T-helper 2 cell treated with Interferon-gamma antibody and Interleukin-4, amounts not matched to agents 5 μg/mL and 100 μg/mL, for 36 hours (primary cell): ENCODE data around the gene PON3.

Source experiments
- DNase-seq: peaks from one replicate; pipeline ENCODE4 v3.0.0; 2021; ENCODE audit warnings: low spot score
- H3K27ac Mint-ChIP-seq: one replicate; pipeline ENCODE4 v1.8.0; 2021; ENCODE audit warnings: mild to moderate bottlenecking, mixed read lengths
- H3K27me3 Mint-ChIP-seq: one replicate; pipeline ENCODE4 v1.8.0; 2021; ENCODE audit warnings: low read depth, mixed read lengths
- H3K36me3 Mint-ChIP-seq: one replicate; pipeline ENCODE4 v1.8.0; 2021; ENCODE audit warnings: low read depth, mixed read lengths
- H3K4me1 Mint-ChIP-seq: one replicate; pipeline ENCODE4 v1.8.0; 2021; ENCODE audit warnings: low read depth, mixed read lengths
- H3K4me3 Mint-ChIP-seq: one replicate; pipeline ENCODE4 v1.8.0; 2022; ENCODE audit warnings: mild to moderate bottlenecking, moderate library complexity, mixed read lengths
- H3K9me3 Mint-ChIP-seq: one replicate; pipeline ENCODE4 v1.8.0; 2021; ENCODE audit warnings: mixed read lengths

Gene PON3

DNA sequence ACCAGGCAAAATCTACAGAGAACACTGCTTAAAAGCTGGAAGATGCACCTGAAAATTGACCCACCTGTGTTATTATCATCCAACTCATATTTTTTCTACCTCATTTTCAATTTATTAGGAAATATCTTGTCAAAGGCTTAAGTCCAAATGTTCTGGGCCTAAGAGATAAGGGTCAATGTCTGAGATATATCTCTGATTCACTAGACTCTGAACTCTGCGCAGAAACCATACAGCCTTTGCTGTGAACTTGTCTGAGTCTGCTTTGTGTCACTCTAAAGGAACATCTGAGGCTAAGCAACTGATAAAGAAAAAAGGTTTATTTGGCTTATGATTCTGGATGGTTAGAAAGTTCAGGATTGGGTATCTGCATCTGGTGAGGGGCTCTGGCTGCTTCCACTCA is 75.5 kb downstream of the PON3 start:
- no peak for DNase-seq
- Mint-ChIP-seq H3K27ac (no peak overlapping the region), H3K4me3 (no peak overlapping the region), H3K9me3 (peaks cover 3% of the 10 kb centered on the region), H3K27me3 (peaks cover 8% of the 10 kb centered on the region), H3K4me1 (peaks cover 5% of the 10 kb centered on the region), H3K36me3 (no peaks in the 10 kb centered on the region)

DNA sequence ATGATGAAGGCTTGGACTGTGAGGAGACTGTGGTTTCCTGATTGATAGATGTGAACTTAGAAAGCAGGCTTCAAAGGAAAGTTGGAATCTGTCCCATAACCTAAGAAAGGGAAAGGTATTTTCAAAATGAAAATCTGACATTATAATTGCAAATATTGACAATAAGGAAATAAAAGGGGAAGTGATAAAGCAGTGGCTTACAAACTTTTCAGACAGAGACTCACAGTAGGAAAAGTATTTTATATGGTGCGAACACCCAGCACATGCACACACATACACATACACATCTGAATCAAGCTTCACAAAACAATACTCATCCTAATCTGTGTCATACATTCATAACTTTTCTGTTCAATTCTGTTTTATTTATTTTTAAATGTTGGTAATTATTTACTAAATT is 76.6 kb downstream of the PON3 start:
- no peaks in the 10 kb centered on the region for H3K36me3 Mint-ChIP-seq
- no peaks in the 10 kb centered on the region for H3K9me3 Mint-ChIP-seq
- no peak overlapping the region for H3K4me3 Mint-ChIP-seq
- no peak overlapping the region for H3K27ac Mint-ChIP-seq
- H3K4me1 Mint-ChIP-seq: peaks cover under 1% of the 10 kb centered on the region
- no peaks in the 10 kb centered on the region for H3K27me3 Mint-ChIP-seq
- DNase-seq: no peak

DNA sequence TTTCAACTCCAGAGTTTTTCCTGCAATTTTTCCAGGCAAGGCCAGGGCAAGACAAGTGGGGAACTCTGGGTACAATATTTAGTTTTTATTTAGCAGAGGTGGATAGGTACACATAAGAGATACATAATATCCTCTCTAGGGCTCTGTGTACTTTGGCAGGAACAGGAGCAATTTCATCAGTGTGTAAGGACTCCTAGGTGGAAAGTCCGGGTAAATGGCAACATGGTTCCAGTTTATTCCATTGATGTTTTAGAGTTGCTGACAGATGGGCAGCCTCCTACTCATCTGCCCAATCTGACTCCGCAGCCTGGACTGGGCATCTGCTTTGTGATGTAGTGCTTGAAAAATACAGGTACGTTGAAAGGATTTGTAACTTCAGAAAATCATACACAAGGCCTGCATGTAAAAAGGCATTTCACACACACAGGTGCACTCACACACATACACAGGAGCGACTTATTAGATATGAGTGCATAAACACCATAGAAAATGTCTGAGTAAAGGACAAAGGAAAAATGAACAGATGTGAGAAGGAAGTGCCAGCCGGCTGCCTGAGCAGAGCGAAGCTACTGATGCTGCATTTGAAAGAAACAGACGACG is 77.6 kb downstream of the PON3 start:
- Mint-ChIP-seq H3K27me3 (no peaks in the 10 kb centered on the region), H3K9me3 (no peaks in the 10 kb centered on the region), H3K27ac (no peak overlapping the region), H3K4me3 (no peak overlapping the region), H3K36me3 (no peaks in the 10 kb centered on the region), H3K4me1 (no peaks in the 10 kb centered on the region)
- no peak for DNase-seq

DNA sequence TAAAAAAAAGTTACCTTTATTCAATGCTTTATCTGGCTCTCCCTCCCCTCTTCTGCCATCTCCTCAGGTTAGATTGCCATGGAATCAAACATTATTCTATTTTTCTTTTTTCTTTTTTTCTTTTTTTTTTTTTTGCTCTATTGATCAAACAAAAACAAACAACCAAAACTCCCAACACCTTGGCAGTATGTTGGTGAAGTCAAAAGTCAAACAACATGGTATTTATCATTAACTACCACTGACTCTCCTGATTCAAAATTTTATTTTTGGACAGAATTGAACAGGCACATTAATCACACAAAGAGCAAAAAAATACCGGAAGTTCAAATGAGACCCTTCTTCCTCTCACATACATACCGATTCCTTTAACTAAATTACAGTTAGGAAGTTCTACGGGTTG is 78.2 kb downstream of the PON3 start:
- no peaks in the 10 kb centered on the region for H3K9me3 Mint-ChIP-seq
- H3K4me1 Mint-ChIP-seq: no peaks in the 10 kb centered on the region
- no peak overlapping the region for H3K27ac Mint-ChIP-seq
- H3K36me3 Mint-ChIP-seq: no peaks in the 10 kb centered on the region
- no peak overlapping the region for H3K4me3 Mint-ChIP-seq
- DNase-seq: no peak
- no peaks in the 10 kb centered on the region for H3K27me3 Mint-ChIP-seq

DNA sequence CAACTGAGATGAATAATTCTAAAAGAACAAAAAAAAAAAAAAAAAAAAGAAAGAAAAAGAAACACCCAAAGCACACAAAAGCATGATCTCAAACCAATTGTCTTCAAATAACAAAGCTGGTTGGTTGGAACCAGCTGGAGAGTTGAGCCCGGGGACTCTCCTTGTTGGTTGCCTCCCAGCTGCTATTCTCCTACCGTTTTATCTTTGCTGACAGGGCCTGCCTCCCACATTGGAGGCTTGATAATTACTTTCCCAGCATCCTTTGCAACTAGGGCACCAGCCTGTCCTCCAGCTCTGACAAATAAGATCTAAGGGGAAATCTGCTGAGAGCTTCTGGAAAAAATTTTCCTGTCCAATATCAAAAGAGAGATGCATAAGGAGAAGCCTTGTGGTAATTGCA is 78.6 kb downstream of the PON3 start:
- Mint-ChIP-seq H3K36me3 (no peaks in the 10 kb centered on the region), H3K9me3 (no peaks in the 10 kb centered on the region)

DNA sequence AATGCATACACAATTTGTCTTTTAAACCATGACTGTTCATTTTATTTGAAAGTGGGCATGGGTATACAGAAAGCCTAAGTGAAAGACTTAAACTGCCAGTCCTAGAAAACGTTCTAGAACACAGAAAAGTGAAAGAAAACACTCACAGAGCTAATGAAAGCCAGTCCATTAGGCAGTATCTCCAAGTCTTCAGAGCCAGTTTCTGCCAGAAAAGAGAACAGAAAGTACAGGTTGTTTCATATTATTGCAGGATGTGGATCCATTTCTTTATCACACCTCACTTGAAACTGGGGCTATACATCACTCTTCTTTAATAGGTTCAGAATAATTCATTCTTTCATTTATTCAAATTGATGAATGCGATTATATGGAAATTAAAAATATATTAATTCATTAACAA is 79.6 kb downstream of the PON3 start:
- Mint-ChIP-seq H3K9me3 (no peaks in the 10 kb centered on the region), H3K4me3 (no peak overlapping the region), H3K27ac (no peak overlapping the region), H3K27me3 (no peaks in the 10 kb centered on the region), H3K36me3 (no peaks in the 10 kb centered on the region), H3K4me1 (no peaks in the 10 kb centered on the region)
- no peak for DNase-seq

More for the DNA sequence above, 78.6 kb downstream of the PON3 start:
- DNase-seq: no peak
- Mint-ChIP-seq H3K27me3 (no peaks in the 10 kb centered on the region), H3K4me3 (no peak overlapping the region), H3K27ac (no peak overlapping the region), H3K4me1 (no peaks in the 10 kb centered on the region)

DNA sequence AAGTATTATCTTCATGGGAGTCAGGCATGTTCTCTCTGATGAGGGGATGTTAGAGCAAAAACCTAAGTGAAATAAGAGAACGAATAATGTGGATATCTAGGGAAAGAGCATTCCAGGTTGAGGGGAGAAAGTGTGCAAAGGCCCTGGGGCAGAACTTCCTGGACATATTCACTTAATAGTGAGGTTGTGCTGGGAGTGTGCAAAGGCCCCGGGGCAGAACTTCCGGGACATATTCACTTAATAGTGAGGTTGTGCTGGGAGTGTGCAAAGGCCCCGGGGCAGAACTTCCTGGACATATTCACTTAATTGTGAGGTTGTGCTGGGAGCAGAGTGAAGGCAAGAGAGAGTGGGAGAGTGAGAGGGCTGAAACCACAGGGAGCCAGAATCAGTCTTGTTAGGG is 83.6 kb downstream of the PON3 start:
- Mint-ChIP-seq H3K27me3 (no peaks in the 10 kb centered on the region), H3K36me3 (no peaks in the 10 kb centered on the region)

DNA sequence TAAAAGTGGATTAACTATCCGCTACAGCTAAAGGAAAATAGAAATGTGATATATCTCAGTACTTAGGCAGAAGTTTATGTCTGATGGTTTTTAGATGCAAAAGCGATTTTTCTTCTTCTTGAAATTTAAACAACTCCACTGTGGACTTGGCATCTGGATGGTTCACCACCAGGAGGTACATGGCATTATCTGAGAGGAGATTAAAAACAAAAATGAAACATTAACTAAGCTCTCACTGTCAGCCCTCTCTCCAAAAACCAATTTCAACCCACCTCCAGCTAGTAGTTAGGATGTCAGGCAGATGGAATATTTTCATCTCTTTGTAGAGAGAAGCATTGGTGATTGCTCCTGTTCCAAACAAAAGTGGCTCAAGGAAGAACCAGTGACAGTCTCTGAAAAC is 84.8 kb downstream of the PON3 start:
- Mint-ChIP-seq H3K36me3 (no peaks in the 10 kb centered on the region), H3K4me1 (no peaks in the 10 kb centered on the region), H3K27me3 (no peaks in the 10 kb centered on the region), H3K9me3 (no peaks in the 10 kb centered on the region), H3K27ac (no peak overlapping the region), H3K4me3 (no peak overlapping the region)
- no peak for DNase-seq

More for the DNA sequence above, 83.6 kb downstream of the PON3 start:
- DNase-seq: no peak
- no peaks in the 10 kb centered on the region for H3K9me3 Mint-ChIP-seq
- H3K27ac Mint-ChIP-seq: no peak overlapping the region
- no peaks in the 10 kb centered on the region for H3K4me1 Mint-ChIP-seq
- no peak overlapping the region for H3K4me3 Mint-ChIP-seq

DNA sequence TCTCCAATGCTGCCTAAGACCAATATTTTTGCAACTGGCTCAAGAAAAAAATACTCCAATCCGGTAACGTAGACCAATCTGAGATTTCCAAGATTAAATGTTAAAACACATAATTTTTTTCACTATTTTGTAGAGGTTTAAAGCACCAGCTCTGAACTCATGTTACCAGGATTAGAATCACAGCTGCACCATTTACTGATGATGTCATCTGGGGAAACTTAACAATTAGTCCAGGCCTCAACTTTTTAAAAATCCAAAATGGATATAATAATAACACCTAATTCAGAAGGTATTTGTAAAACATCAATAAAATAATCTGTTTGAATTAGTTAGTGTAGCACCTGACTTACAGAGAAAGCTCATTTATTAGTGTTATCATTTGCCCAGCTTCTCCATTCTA is 86.2 kb downstream of the PON3 start:
- H3K36me3 Mint-ChIP-seq: no peaks in the 10 kb centered on the region
- peaks cover 8% of the 10 kb centered on the region for H3K27me3 Mint-ChIP-seq
- no peak overlapping the region for H3K27ac Mint-ChIP-seq
- H3K9me3 Mint-ChIP-seq: no peaks in the 10 kb centered on the region
- no peak for DNase-seq
- H3K4me1 Mint-ChIP-seq: no peaks in the 10 kb centered on the region
- no peak overlapping the region for H3K4me3 Mint-ChIP-seq
